GM11168 (cell line): ENCODE measurements around the gene NHS.

Experiments
- in situ Hi-C: fragments of 300-500 bp; cut with MboI; formaldehyde crosslinking; loops from one replicate; pipeline ENCODE4 v1.12.0; 2022; ENCODE audit warnings: low sequenced_read_pairs; ENCODE audit not compliant: unreplicated experiment

The NHS gene

GRCh38 chrX:17603196-17603595 lies 228.2 kb downstream of the NHS start:
- in situ Hi-C loops, result no loop called here

- in situ Hi-C loops, result no loop called here
Observed at GRCh38 chrX:17605676-17606075, 230.7 kb downstream of the NHS start.

GRCh38 chrX:17606231-17606630 lies 231.2 kb downstream of the NHS start:
- in situ Hi-C loops, result no loop called here

- in situ Hi-C loops, result no loop called here
Observed at GRCh38 chrX:17608888-17609287, 233.9 kb downstream of the NHS start.

GRCh38 chrX:17610788-17611187 lies 235.8 kb downstream of the NHS start:
- in situ Hi-C loops, result no loop called here

GRCh38 chrX:17613979-17614588 lies 239.1 kb downstream of the NHS start:
- in situ Hi-C loops, result no loop called here

- in situ Hi-C loops, result no loop called here
Observed at GRCh38 chrX:17616936-17617335, 241.9 kb downstream of the NHS start.

GRCh38 chrX:17617806-17618205 lies 242.8 kb downstream of the NHS start:
- in situ Hi-C loops, result no loop called here

- in situ Hi-C loops, result no loop called here
Observed at GRCh38 chrX:17621566-17622270, 246.7 kb downstream of the NHS start.

GRCh38 chrX:17622331-17622730 lies 247.3 kb downstream of the NHS start:
- in situ Hi-C loops, result no loop called here

GRCh38 chrX:17623750-17624149 lies 248.8 kb downstream of the NHS start:
- in situ Hi-C loops, result no loop called here

- in situ Hi-C loops, result no loop called here
Observed at GRCh38 chrX:17627026-17627425, 252.0 kb downstream of the NHS start.

GRCh38 chrX:17628976-17629375 lies 254.0 kb downstream of the NHS start:
- in situ Hi-C loops, result no loop called here

- in situ Hi-C loops, result no loop called here
Observed at GRCh38 chrX:17629519-17629918, 254.5 kb downstream of the NHS start.

GRCh38 chrX:17631647-17632046 lies 256.6 kb downstream of the NHS start:
- in situ Hi-C loops, result no loop called here

GRCh38 chrX:17632942-17633341 lies 257.9 kb downstream of the NHS start:
- in situ Hi-C loops, result no loop called here

GRCh38 chrX:17633546-17633945 lies 258.5 kb downstream of the NHS start:
- in situ Hi-C loops, result no loop called here

GRCh38 chrX:17634542-17635207 lies 259.7 kb downstream of the NHS start:
- in situ Hi-C loops, result no loop called here

GRCh38 chrX:17635231-17635630 lies 260.2 kb downstream of the NHS start:
- in situ Hi-C loops, result no loop called here

GRCh38 chrX:17637235-17637634 lies 262.2 kb downstream of the NHS start:
- in situ Hi-C loops, result no loop called here

- in situ Hi-C loops, result no loop called here
Observed at GRCh38 chrX:17638731-17639130, 263.7 kb downstream of the NHS start.

- in situ Hi-C loops, result no loop called here
Observed at GRCh38 chrX:17642891-17643290, 267.9 kb downstream of the NHS start.
